IPS-18c (cell line): Measurements from ENCODE around the gene CYP2B6.
"Not testable (repeated sequence)": the region's sequence is repeated elsewhere in the genome, so short reads cannot be mapped to it uniquely, and the experiment has no call there.

ENCODE experiments used
- H3K4me3 ChIP-seq: 2 replicates; pipeline ENCODE4 v1.7.0; 2013; ENCODE audit warnings: low read depth, mild to moderate bottlenecking, low read length, moderate library complexity; ENCODE audit not compliant: insufficient read depth
- H3K9me3 ChIP-seq: one replicate; pipeline ENCODE4 v1.6.1; 2013; ENCODE audit warnings: mild to moderate bottlenecking, low read length, moderate library complexity; ENCODE audit not compliant: control insufficient read depth, insufficient read depth

Gene CYP2B6

DNA sequence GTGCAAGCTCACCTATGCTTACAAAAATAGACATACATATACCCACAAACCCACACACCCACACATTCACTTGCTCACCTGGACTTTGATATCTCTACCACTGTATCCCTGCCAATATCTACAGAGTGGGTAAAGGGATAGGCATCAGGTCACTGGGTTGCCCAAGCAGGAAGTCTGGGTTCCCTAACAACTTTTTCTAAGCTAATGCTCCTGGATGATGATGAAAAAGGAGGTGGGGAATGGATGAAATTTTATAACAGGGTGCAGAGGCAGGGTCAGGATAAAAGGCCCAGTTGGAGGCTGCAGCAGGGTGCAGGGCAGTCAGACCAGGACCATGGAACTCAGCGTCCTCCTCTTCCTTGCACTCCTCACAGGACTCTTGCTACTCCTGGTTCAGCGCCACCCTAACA lies at the start of gene CYP2B6:
Gene CYP2B6, plus strand, starts transcription at position 311 of the 410 bp plus-strand sequence. Its CDS starts 24 bp downstream, at position 335.
- Histone ChIP-seq H3K4me3 (no peak within 1 kb of the TSS), H3K9me3 (no peaks in the 10 kb centered on the region)

DNA sequence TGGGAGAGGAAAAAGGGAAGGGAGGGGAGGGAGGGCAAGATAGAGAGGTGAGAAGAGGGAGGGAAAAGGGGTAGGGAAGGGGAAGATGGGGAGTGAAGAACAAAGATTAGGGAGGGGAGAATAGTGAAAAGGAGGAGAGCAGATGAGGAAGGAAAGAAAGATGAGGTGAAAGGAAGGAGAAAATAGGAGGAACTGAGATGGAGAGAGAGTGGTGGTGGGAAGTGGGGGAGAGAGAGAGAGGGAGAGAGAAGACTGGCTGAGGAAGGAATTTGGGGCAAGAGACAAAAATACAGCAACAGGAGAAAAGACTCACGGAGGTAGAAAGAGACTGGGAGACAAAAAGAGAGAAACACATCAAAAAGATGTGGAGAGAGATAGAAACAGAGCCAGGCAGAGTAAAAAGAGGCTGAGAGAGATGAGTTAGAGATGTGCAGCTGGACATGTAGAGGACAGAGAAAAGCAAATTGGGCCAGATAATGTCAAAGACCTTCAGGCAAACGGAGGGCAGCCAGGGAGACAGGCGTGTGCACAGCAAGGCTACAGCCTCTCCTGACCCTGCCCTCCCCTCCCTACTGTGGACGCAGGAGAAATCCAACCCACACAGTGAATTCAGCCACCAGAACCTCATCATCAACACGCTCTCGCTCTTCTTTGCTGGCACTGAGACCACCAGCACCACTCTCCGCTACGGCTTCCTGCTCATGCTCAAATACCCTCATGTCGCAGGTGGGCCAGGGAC lies 49.4 kb upstream of the CYP2B6 start:
- H3K4me3 ChIP-seq: no peak overlapping the region
- no peaks in the 10 kb centered on the region for H3K9me3 ChIP-seq

- no peaks in the 10 kb centered on the region for H3K9me3 ChIP-seq
- no peak overlapping the region for H3K4me3 ChIP-seq
Measured at GRCh38 chr19:40945645-40946044, 45.4 kb upstream of the CYP2B6 start.

GRCh38 chr19:40947114-40947513 lies 44.0 kb upstream of the CYP2B6 start:
- H3K4me3 ChIP-seq: no peak overlapping the region

DNA sequence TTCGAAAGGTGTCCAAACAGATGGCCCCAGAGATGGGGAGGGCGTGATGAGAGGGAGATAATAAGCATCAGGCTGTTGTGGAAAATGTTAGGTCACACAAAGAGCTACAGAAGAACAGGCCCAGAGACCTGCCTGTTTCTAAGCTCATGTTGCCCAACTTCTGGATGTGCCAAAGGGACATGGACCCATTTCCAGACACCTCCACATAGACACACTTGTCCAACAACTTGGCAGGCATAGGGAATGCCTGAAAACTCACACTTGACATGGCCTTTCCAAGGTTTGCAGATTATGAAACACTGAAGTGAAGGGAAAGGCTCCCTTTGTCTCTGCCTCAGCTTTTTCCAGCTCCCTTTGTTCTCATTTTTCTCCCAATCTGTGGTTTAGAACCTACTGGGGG lies 43.5 kb upstream of the CYP2B6 start:
- no peaks in the 10 kb centered on the region for H3K9me3 ChIP-seq
- H3K4me3 ChIP-seq: no peak overlapping the region

More at GRCh38 chr19:40947114-40947513, 44.0 kb upstream of the CYP2B6 start:
- H3K9me3 ChIP-seq: no peaks in the 10 kb centered on the region

GRCh38 chr19:40948580-40949299 lies 42.3 kb upstream of the CYP2B6 start:
- Histone ChIP-seq H3K9me3 (peaks cover 3% of the 10 kb centered on the region), H3K4me3 (no peak overlapping the region)

DNA sequence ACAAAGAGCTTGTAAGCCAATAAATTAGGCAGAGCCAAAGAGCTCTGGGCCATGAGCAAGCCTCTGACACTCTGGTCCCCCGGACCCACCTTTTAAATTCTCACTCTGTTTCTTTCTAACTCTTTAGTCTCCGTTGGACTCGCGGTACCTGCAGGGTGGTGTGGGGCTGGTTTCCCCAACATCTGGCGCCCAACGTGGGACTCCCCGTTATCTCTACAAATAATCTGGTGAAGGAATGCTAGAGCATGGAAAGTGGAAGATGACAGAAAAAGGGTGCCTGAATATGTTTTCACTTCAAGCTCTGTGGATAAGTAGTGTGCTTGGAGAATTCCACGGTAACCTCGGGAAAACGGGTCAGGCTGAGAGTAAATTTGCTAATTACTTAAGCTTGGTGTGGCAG lies 36.5 kb upstream of the CYP2B6 start:
- H3K9me3 ChIP-seq: peaks cover 19% of the 10 kb centered on the region
- H3K4me3 ChIP-seq: no peak overlapping the region

DNA sequence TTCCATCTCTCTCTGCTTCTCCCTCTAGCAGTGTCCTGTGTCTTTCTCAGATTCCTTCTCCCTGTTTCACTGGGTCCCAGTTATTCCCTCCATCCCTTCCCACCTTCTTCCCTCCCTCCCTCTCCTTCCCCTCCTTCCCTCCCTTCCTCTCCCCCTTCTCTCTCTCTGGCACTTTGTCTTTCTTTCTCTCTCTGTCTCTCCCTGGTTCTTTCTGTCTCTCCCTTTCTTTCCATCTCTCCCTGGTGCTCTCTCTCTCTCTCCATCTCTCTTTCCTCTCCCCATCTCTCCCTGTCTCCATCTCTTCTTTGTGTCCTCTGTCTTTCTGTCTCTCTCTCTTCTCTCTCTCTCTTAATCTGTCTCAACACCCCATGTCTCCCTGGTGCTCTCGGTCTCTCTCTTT lies 31.7 kb upstream of the CYP2B6 start:
- Histone ChIP-seq H3K9me3 (peaks cover 13% of the 10 kb centered on the region), H3K4me3 (no peak overlapping the region)

GRCh38 chr19:40960062-40960685 lies 30.9 kb upstream of the CYP2B6 start:
- Histone ChIP-seq H3K4me3 (no peak overlapping the region), H3K9me3 (peaks cover 6% of the 10 kb centered on the region)

DNA sequence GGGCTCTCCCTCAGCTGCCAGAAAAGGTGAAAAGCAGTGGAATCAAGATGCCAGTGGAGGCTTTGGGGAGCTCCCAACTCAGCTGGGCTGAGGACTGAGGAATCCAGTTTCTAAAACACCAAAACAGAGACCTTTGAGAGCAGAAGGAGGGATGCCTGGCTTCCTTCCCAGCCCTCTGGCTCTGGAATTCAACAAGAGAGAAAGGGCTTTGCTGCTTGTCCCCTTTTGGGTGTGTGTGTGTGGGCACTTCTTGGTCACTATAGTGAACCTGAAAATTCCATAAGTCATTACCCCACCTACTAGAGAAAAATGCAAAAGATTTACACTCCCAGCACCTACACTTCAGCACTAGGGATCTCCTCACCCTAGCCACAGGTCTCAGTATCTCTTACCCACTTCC lies 30.3 kb upstream of the CYP2B6 start:
- Histone ChIP-seq H3K4me3 (no peak overlapping the region), H3K9me3 (peaks cover 4% of the 10 kb centered on the region)

DNA sequence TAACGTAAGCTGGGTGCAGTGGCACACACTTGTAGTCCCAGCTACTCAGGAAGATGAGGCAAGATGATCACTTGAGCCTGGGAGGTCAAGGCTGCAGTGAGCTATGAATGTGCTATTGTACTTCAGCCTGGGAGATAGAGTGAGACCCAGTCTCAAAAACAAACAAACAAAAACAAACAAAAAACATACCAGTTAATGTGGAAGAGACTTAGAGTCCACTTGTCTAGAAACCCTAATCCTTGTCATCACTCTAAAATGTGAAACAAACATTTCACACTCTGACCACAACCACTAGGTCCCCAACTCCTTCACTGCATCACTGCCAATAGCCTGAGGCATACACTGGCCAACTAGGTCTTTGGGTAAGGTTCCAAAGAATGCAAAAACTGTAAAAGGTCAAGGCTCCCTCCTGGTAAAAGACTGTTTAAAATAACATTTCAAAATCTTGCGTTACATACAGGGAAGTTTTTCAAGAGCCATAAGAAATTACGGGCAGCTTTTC lies 28.6 kb upstream of the CYP2B6 start:
- peaks cover 3% of the 10 kb centered on the region for H3K9me3 ChIP-seq
- no peak overlapping the region for H3K4me3 ChIP-seq

GRCh38 chr19:40964361-40964760 lies 26.7 kb upstream of the CYP2B6 start:
- not testable (repeated sequence) for H3K9me3 ChIP-seq, H3K4me3 ChIP-seq

DNA sequence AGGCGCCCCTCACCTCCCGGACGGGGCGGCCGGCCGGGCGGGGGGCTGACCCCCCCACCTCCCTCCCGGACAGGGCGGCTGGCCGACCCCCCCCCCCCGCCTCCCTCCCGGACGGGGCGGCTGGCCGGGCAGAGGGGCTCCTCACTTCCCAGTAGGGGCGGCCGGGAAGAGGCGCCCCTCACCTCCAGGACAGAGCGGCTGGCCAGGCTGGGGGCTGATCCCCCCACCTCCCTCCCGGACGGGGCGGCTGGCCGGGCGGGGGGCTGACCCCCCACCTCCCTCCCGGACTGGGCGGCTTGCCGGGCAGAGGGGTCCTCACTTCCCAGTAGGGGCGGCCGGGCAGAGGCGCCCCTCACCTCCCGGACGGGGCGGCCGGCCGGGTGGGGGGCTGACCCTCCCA lies 25.7 kb upstream of the CYP2B6 start:
- H3K9me3 ChIP-seq, H3K4me3 ChIP-seq: not testable (repeated sequence)

DNA sequence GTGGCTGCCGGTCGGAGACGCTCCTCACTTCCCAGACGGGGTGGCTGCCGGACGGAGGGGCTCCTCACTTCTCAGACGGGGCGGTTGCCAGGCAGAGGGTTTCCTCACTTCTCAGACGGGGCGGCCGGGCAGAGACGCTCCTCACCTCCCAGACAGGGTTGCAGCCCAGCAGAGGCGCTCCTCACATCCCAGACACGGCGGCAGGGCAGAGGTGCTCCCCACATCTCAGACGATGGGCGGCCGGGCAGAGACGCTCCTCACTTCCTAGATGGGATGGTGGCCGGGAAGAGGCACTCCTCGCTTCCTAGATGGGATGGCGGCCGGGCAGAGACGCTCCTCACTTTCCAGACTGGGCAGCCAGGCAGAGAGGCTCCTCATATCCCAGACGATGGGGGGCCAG lies 24.5 kb upstream of the CYP2B6 start:
- H3K4me3 ChIP-seq, H3K9me3 ChIP-seq: not testable (repeated sequence)

GRCh38 chr19:40968065-40968464 lies 23.0 kb upstream of the CYP2B6 start:
- H3K4me3 ChIP-seq, H3K9me3 ChIP-seq: not testable (repeated sequence)

- not testable (repeated sequence) for H3K4me3 ChIP-seq, H3K9me3 ChIP-seq
Measured at GRCh38 chr19:40969721-40970120, 21.4 kb upstream of the CYP2B6 start.

DNA sequence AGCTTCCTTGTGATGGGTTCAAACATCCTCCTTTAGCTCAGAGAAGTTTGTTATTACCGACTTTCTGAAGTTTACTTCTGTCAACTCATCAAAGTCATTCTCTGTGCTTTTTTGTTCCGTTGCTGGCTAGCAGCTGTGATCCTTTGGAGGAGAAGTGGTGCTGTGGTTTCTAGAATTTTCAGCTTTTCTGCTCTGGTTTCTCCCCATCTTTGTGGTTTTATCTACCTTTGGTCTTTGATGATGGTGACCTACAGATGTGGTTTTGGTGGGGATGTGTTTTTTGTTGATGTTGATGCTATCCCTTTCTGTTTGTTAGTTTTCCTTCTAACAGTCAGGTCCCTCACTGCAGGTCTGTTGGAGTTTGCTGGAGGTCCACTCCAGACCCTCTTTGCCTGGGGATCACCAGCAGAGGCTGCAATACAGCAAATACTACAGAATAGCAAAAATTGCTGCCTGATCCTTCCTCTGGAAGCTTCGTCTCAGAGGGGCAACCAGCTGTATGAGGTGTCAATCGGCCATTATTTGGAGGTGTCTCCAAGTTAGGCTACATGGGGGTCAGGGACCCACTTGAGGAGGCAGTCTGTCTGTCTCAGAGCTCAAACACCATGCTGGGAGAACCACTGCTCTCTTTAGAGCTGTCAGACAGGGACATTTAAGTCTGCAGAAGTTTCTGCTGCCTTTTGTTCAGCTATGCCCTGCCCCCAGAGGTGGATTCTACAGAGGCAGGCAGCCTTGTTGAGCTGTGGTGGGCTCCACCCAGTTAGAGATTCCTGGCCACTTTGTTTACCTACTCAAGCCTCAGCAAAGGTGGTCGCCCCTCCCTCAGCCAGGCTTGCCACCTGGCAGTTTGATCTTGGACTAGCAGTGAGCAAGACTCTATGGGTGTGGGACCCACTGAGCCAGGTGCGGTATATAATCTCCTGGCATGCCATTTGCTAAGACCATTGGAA lies 20.4 kb upstream of the CYP2B6 start:
- not testable (repeated sequence) for H3K4me3 ChIP-seq, H3K9me3 ChIP-seq
